Measurements from ENCODE around the gene FYB2.

- no peak for TF ChIP-seq CTCF (IDR thresholded peaks at IDR 0.05)
- no peak for TF ChIP-seq ZFX (IDR thresholded peaks at IDR 0.05; ENCODE audit: borderline replicate concordance)
These were observed 48.3 kb upstream of the FYB2 start for GRCh38 chr1:56867491-56867890.

Measured in 22Rv1 (cell line).